Stimulated activated CD4-positive, alpha-beta T cell treated with anti-CD3 and anti-CD28 coated beads, Interleukin-4, amount 100 ng/mL, for 48 hours (primary cell): Measurements from ENCODE around the gene USF3.

Source experiments
- DNase-seq, 2 donors: peaks; one replicate each; pipeline ENCODE4 v3.0.0-alpha.2; 2020; ENCODE audit warnings: low read depth in 2 of 2

Gene USF3

GRCh38 chr3:113698213-113698742 lies 1.8 kb upstream of the USF3 start:
- no peak for DNase-seq

GRCh38 chr3:113697500-113698090 lies 1.2 kb upstream of the USF3 start:
- DNase-seq, result no peak

GRCh38 chr3:113696658-113697499 lies 437 bp upstream of the USF3 start:
- peak; percentile 95 to 98 for DNase-seq

- no peak for DNase-seq
These were observed 1.0 kb downstream of the USF3 start for GRCh38 chr3:113695431-113695785.

- no peak for DNase-seq
These were observed 6.0 kb downstream of the USF3 start for GRCh38 chr3:113690482-113690881.

GRCh38 chr3:113685956-113686721 lies 10.3 kb downstream of the USF3 start:
- DNase-seq, result no peak

- no peak for DNase-seq
These were observed 11.3 kb downstream of the USF3 start for GRCh38 chr3:113685124-113685523.

- DNase-seq, result no peak
These were observed 12.1 kb downstream of the USF3 start for GRCh38 chr3:113684271-113684819.

GRCh38 chr3:113678773-113679172 lies 17.7 kb downstream of the USF3 start:
- DNase-seq, result no peak

- DNase-seq, result no peak
These were observed 18.7 kb downstream of the USF3 start for GRCh38 chr3:113677737-113678136.

GRCh38 chr3:113676261-113676660 lies 20.2 kb downstream of the USF3 start:
- no peak for DNase-seq

GRCh38 chr3:113673593-113673992 lies 22.8 kb downstream of the USF3 start:
- no peak for DNase-seq

- no peak for DNase-seq
These were observed 28.4 kb downstream of the USF3 start for GRCh38 chr3:113668015-113668414.

- no peak for DNase-seq
These were observed 31.8 kb downstream of the USF3 start for GRCh38 chr3:113664523-113665094.

- no peak for DNase-seq
These were observed 32.7 kb downstream of the USF3 start for GRCh38 chr3:113663761-113664160.

GRCh38 chr3:113663324-113663750 lies 33.1 kb downstream of the USF3 start:
- no peak for DNase-seq

- no peak for DNase-seq
These were observed 33.6 kb downstream of the USF3 start for GRCh38 chr3:113662824-113663223.

- DNase-seq, result no peak
These were observed 35.5 kb downstream of the USF3 start for GRCh38 chr3:113660896-113661295.

GRCh38 chr3:113660458-113660857 lies 36.0 kb downstream of the USF3 start:
- DNase-seq, result no peak

- no peak for DNase-seq
These were observed 36.4 kb downstream of the USF3 start for GRCh38 chr3:113659996-113660395.

GRCh38 chr3:113659101-113659541 lies 37.3 kb downstream of the USF3 start:
- no peak for DNase-seq

- no peak for DNase-seq
These were observed 38.3 kb downstream of the USF3 start for GRCh38 chr3:113658107-113658506.
